Measurements from ENCODE around the gene KRT2. TPM values are rescaled to one million over a fixed set of nuclear protein-coding genes. Genes with fewer than 3 reads are reported as not detected.

KRT2 gene
- total and polyA plus RNA-seq, 2 donors (not counting 1 experiment from before 2014, with no cell fraction given) = 0.04 TPM; not detected in 1

DNA sequence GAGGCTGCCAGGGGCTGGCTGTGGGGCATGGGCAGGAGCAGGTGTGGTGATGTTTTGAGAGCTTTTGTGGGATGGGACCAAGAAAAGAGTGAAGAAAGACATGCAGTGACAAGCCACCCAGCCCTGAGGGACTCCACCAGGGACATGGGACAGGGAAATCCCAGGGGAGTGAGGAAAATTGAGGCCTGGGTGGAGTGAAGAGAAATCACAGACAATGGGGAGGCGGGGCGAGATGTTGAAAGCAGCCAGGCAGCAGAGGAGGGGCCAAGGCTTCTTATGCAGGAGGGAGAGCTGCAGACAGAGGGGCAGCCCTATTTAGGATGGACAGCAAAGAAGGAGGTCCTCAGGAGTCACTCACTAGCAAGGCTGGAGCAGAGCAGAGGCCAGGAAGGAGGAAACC is 32.4 kb upstream of the KRT2 start:
- H3K4me3 ChIP-seq (ENCODE audit: control extremely low read depth in 1 of 5, extremely low read depth in 1 of 5, insufficient read depth in 1 of 5, low read depth in 2 of 5, low read length in 4 of 5) = no peak overlapping the region
- ChIA-PET CTCF (no interaction called here), POLR2A (no interaction called here)
- Mint-ChIP-seq H3K27me3 (peaks cover 50% of the 10 kb centered on the region), H3K4me3 (no peak overlapping the region), H3K4me1 (no peaks in the 10 kb centered on the region), H3K9me3 (ENCODE audit: insufficient read depth) (no peaks in the 10 kb centered on the region), H3K27ac (no peak overlapping the region)
- intact Hi-C loops (cut with micrococcal nuclease) = no loop called here
- DNase-seq (no peak), ATAC-seq (ENCODE audit: low read depth) (no peak)
- TF ChIP-seq, protein P1, sequence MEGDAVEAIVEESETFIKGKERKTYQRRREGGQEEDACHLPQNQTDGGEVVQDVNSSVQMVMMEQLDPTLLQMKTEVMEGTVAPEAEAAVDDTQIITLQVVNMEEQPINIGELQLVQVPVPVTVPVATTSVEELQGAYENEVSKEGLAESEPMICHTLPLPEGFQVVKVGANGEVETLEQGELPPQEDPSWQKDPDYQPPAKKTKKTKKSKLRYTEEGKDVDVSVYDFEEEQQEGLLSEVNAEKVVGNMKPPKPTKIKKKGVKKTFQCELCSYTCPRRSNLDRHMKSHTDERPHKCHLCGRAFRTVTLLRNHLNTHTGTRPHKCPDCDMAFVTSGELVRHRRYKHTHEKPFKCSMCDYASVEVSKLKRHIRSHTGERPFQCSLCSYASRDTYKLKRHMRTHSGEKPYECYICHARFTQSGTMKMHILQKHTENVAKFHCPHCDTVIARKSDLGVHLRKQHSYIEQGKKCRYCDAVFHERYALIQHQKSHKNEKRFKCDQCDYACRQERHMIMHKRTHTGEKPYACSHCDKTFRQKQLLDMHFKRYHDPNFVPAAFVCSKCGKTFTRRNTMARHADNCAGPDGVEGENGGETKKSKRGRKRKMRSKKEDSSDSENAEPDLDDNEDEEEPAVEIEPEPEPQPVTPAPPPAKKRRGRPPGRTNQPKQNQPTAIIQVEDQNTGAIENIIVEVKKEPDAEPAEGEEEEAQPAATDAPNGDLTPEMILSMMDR (IDR thresholded peaks at IDR 0.05) = no peak
- no peak for TF ChIP-seq EZH2 (IDR thresholded peaks at IDR 0.05; ENCODE audit: borderline replicate concordance, insufficient read depth, low read depth, low read length, poor library complexity, severe bottlenecking)
- H3K9me3 ChIP-seq (ENCODE audit: control extremely low read depth in 1 of 3, control insufficient read depth in 2 of 3, insufficient read depth in 1 of 3, low read length in 2 of 3) = no peaks in the 10 kb centered on the region
- no peaks in the 10 kb centered on the region for H4K20me1 ChIP-seq (ENCODE audit: control insufficient read depth, insufficient read depth, low read length, poor library complexity, severe bottlenecking)
- H3K27me3 ChIP-seq (replicated peaks in 1 of 4; ENCODE audit: control extremely low read depth in 1 of 4, control insufficient read depth in 3 of 4, insufficient read depth in 4 of 4, low read length in 3 of 4) = peaks cover 0 to 8% (median 0%) of the 10 kb centered on the region in 4 experiments
- 90% methylated on average over 2 of the region's 2 CpGs for whole genome bisulfite sequencing (ENCODE audit: insufficient coverage)
- H3K4me2 ChIP-seq (replicated peaks; ENCODE audit: low read depth, low read length, poor library complexity, severe bottlenecking) = no peak overlapping the region
- no peaks in the 10 kb centered on the region for H3K36me3 ChIP-seq (replicated peaks in 1 of 2; ENCODE audit: control extremely low read depth in 1 of 2, control insufficient read depth in 1 of 2, extremely low read depth in 1 of 2, insufficient read depth in 2 of 2, low read length in 1 of 2)
- no peak overlapping the region for H3K27ac ChIP-seq (ENCODE audit: low read length in 2 of 2)
- no peaks in the 10 kb centered on the region for H3K79me2 ChIP-seq (ENCODE audit: control insufficient read depth, insufficient read depth, low read length)
- H3K4me1 ChIP-seq (ENCODE audit: control insufficient read depth in 2 of 2, insufficient read depth in 2 of 2, low read length in 2 of 2) = no peaks in the 10 kb centered on the region
- H3K9ac ChIP-seq (ENCODE audit: low read length) = no peak overlapping the region
- H2AFZ ChIP-seq (ENCODE audit: insufficient read depth, low read depth, low read length, poor library complexity, severe bottlenecking) = no peak overlapping the region

DNA sequence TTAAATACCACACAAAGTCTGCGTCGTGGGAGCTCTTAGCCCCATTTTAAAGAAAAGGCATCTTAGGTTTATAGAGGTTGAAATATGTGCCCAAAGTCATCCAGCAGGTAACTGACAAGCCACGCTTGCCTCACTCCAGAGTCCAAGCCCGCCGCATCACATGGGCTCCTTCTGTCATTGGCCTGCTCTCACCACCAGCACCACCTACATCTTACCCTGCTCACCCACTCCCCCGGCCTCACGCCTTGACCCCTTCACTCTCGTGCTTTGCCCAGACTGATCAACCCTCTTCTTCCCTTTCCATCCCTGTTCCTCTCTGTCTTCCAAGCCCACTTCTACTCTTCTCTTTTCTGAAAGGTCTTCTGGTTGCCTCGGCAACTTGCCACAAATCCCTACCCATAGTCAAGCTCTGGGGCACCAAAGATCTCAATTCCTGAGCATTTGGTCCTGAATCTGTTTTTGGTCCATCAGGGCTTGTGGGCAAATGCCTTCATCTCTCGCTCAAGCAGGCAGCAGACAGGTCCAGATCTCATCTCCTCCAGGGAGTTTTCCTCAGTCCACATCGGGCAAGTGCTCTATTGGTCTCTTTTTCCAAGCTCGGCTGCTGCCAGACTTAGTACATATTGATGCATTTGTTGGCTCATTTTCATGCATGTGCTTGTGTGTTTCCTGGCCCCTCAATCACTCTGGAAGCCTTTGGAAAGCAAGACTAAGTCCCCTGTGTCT is 31.7 kb upstream of the KRT2 start:
- no peaks in the 10 kb centered on the region for H3K79me2 ChIP-seq (ENCODE audit: control insufficient read depth, insufficient read depth, low read length)
- peaks cover 0 to 8% (median 0%) of the 10 kb centered on the region in 4 experiments for H3K27me3 ChIP-seq (replicated peaks in 1 of 4; ENCODE audit: control extremely low read depth in 1 of 4, control insufficient read depth in 3 of 4, insufficient read depth in 4 of 4, low read length in 3 of 4)
- H3K4me3 Mint-ChIP-seq = no peak overlapping the region
- no peaks in the 10 kb centered on the region for H3K4me1 Mint-ChIP-seq
- no peak for ATAC-seq (ENCODE audit: low read depth)
- no peaks in the 10 kb centered on the region for H3K9me3 ChIP-seq (ENCODE audit: control extremely low read depth in 1 of 3, control insufficient read depth in 2 of 3, insufficient read depth in 1 of 3, low read length in 2 of 3)
- H3K9me3 Mint-ChIP-seq (ENCODE audit: insufficient read depth) = no peaks in the 10 kb centered on the region
- no peaks in the 10 kb centered on the region for H3K4me1 ChIP-seq (ENCODE audit: control insufficient read depth in 2 of 2, insufficient read depth in 2 of 2, low read length in 2 of 2)
- no peaks in the 10 kb centered on the region for H4K20me1 ChIP-seq (ENCODE audit: control insufficient read depth, insufficient read depth, low read length, poor library complexity, severe bottlenecking)
- no peak overlapping the region for H3K27ac Mint-ChIP-seq
- DNase-seq = no peak
- no peak overlapping the region for H3K9ac ChIP-seq (ENCODE audit: low read length)
- no peak overlapping the region for H3K27ac ChIP-seq (ENCODE audit: low read length in 2 of 2)
- no peak overlapping the region for H3K4me3 ChIP-seq (ENCODE audit: control extremely low read depth in 1 of 5, extremely low read depth in 1 of 5, insufficient read depth in 1 of 5, low read depth in 2 of 5, low read length in 4 of 5)
- 89% methylated on average over 9 of the region's 12 CpGs for WGBS (ENCODE audit: insufficient coverage)
- no peaks in the 10 kb centered on the region for H3K36me3 ChIP-seq (replicated peaks in 1 of 2; ENCODE audit: control extremely low read depth in 1 of 2, control insufficient read depth in 1 of 2, extremely low read depth in 1 of 2, insufficient read depth in 2 of 2, low read length in 1 of 2)
- H3K27me3 Mint-ChIP-seq = peaks cover 51% of the 10 kb centered on the region
- no peak overlapping the region for H3K4me2 ChIP-seq (replicated peaks; ENCODE audit: low read depth, low read length, poor library complexity, severe bottlenecking)
- POLR2A ChIA-PET = no interaction called here
- intact Hi-C loops (cut with micrococcal nuclease) = loop anchor here (1.0 kb wide), 1 partner anchor 25 kb away; no protein-coding TSS in a partner anchor
- H2AFZ ChIP-seq (ENCODE audit: insufficient read depth, low read depth, low read length, poor library complexity, severe bottlenecking) = no peak overlapping the region
- no peak for TF ChIP-seq EZH2 (IDR thresholded peaks at IDR 0.05; ENCODE audit: borderline replicate concordance, insufficient read depth, low read depth, low read length, poor library complexity, severe bottlenecking)
- TF ChIP-seq, protein P1 (IDR thresholded peaks at IDR 0.05) = no peak
- CTCF ChIA-PET = no interaction called here

Measured in B cell (primary cell).